BLaER1 treated with 17β-estradiol and CSF1 and Interleukin-3, amounts not matched to agents 10 nM and 100 nM (cell line): ENCODE results near the gene HDAC7.

Experiments used
- H3K27ac ChIP-seq, 11 experiments: shearing (Covaris generic); formaldehyde crosslinking; 2 replicates each; pipeline ENCODE4 v1.8.1; 2022
- H3K27me3 ChIP-seq, 11 experiments: shearing (Covaris generic); formaldehyde crosslinking; 2 replicates each; pipeline ENCODE4 v1.8.1; 2022
- H3K36me3 ChIP-seq, 11 experiments: shearing (Covaris generic); formaldehyde crosslinking; 2 replicates each; pipeline ENCODE4 v1.8.1; 2022
- H3K4me1 ChIP-seq, 10 experiments: shearing (Covaris generic); formaldehyde crosslinking; 2 replicates each; pipeline ENCODE4 v1.8.1; 2022
- H3K4me2 ChIP-seq, 11 experiments: shearing (Covaris generic); formaldehyde crosslinking; 2 replicates each; pipeline ENCODE4 v1.8.1; 2022
- H3K4me3 ChIP-seq, 10 experiments: shearing (Covaris generic); formaldehyde crosslinking; 2 replicates each; pipeline ENCODE4 v1.8.1; 2022
- H3K9ac ChIP-seq, 11 experiments: shearing (Covaris generic); formaldehyde crosslinking; 2 replicates each; pipeline ENCODE4 v1.8.1; 2022
- H3K9me3 ChIP-seq, 11 experiments: shearing (Covaris generic); formaldehyde crosslinking; replicated peaks in 1 of 11; 2 replicates each; pipeline ENCODE4 v1.8.1; 2022
- H4K20me1 ChIP-seq, 11 experiments: shearing (Covaris generic); formaldehyde crosslinking; 2 replicates each; pipeline ENCODE4 v1.8.1; 2022
- Cebpa-rat ChIP-seq, 11 experiments: shearing (Covaris generic); IDR thresholded peaks; 2 replicates each; pipeline ENCODE4 v1.8.1; 2022

Gene HDAC7

GRCh38 chr12:47747126-47747525 lies 72.6 kb downstream of the HDAC7 start:
- Histone ChIP-seq H3K36me3 (no peaks in the 10 kb centered on the region), H3K4me2 (peak overlapping the region in 7 of 11 experiments; percentile 4 to 41 (median 34); a peak in 10 of 22 replicates), H4K20me1 (peaks cover 0 to 37% (median 0%) of the 10 kb centered on the region in 11 experiments; a peak in 6 of 22 replicates), H3K9ac (no peak overlapping the region), H3K27ac (no peak overlapping the region), H3K27me3 (no peaks in the 10 kb centered on the region), H3K9me3 (no peaks in the 10 kb centered on the region), H3K4me3 (no peak overlapping the region), H3K4me1 (peaks cover 21 to 98% (median 70%) of the 10 kb centered on the region in 10 experiments)
- no peak for TF ChIP-seq Cebpa-rat (IDR thresholded peaks at IDR 0.05)

- TF ChIP-seq Cebpa-rat (IDR thresholded peaks at IDR 0.05), result no peak
- peaks cover 27 to 98% (median 70%) of the 10 kb centered on the region in 10 experiments for H3K4me1 ChIP-seq
- H3K27ac ChIP-seq, result no peak overlapping the region
- H4K20me1 ChIP-seq, result peaks cover 0 to 37% (median 0%) of the 10 kb centered on the region in 11 experiments; a peak in 6 of 22 replicates
- no peaks in the 10 kb centered on the region for H3K9me3 ChIP-seq
- peak overlapping the region in 1 of 11 experiments; percentile 31; a peak in 1 of 22 replicates for H3K9ac ChIP-seq
- no peak overlapping the region for H3K4me3 ChIP-seq
- H3K27me3 ChIP-seq, result no peaks in the 10 kb centered on the region
- H3K36me3 ChIP-seq, result no peaks in the 10 kb centered on the region
- peak overlapping the region in 8 of 11 experiments; percentile 4 to 41 (median 26); a peak in 10 of 22 replicates for H3K4me2 ChIP-seq
Measured at GRCh38 chr12:47746523-47746922, 73.2 kb downstream of the HDAC7 start.

- no peaks in the 10 kb centered on the region for H3K36me3 ChIP-seq
- no peak overlapping the region for H3K4me3 ChIP-seq
- no peaks in the 10 kb centered on the region for H3K27me3 ChIP-seq
- peaks cover 28 to 97% (median 70%) of the 10 kb centered on the region in 10 experiments for H3K4me1 ChIP-seq
- H3K9ac ChIP-seq, result no peak overlapping the region
- H3K9me3 ChIP-seq, result no peaks in the 10 kb centered on the region
- no peak for TF ChIP-seq Cebpa-rat (IDR thresholded peaks at IDR 0.05)
- peaks cover 0 to 37% (median under 1%) of the 10 kb centered on the region in 11 experiments; a peak in 9 of 22 replicates for H4K20me1 ChIP-seq
- H3K27ac ChIP-seq, result no peak overlapping the region
- peak overlapping the region in 6 of 11 experiments; percentile 4 to 41 (median 36); a peak in 7 of 22 replicates for H3K4me2 ChIP-seq
Measured at GRCh38 chr12:47746073-47746472, 73.6 kb downstream of the HDAC7 start.

DNA sequence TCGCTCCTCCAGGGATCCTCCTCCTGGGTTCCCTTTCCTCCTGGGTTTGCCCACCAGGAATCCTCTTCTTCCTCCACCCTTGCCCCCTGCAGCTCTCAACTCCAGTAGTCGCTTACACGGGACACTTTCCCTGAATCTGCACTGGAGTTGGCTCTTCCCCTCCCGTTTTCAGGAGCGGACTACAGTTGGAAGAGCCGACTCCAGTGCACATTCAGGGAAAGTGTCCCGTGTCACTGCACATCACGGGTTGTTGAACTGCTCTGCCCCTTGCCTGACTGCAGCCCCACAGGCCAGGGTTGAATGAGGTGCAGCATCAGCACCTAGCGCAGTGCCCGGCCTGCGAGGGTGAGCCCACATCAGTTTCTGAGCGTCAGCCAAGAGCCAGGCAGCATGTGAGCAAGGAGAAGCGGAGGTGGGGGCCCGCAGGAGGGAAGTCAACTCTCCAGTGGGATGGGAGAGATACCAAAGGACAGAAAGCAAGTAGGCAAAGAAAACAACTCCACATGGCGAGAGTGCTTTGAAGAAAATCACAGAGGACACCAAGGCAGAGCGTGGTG lies 74.1 kb downstream of the HDAC7 start:
- no peak overlapping the region for H3K4me3 ChIP-seq
- peak overlapping the region in 4 of 11 experiments; percentile 9 to 41 (median 28); a peak in 3 of 22 replicates for H3K4me2 ChIP-seq
- H3K36me3 ChIP-seq, result no peaks in the 10 kb centered on the region
- no peak for TF ChIP-seq Cebpa-rat (IDR thresholded peaks at IDR 0.05)
- H3K4me1 ChIP-seq, result peaks cover 28 to 97% (median 70%) of the 10 kb centered on the region in 10 experiments
- H3K9me3 ChIP-seq, result no peaks in the 10 kb centered on the region
- H3K27me3 ChIP-seq, result no peaks in the 10 kb centered on the region
- H3K27ac ChIP-seq, result no peak overlapping the region
- H4K20me1 ChIP-seq, result peaks cover 0 to 37% (median 5%) of the 10 kb centered on the region in 11 experiments; a peak in 9 of 22 replicates
- H3K9ac ChIP-seq, result no peak overlapping the region

GRCh38 chr12:47744778-47745436 lies 74.8 kb downstream of the HDAC7 start:
- H3K9ac ChIP-seq, result no peak overlapping the region
- TF ChIP-seq Cebpa-rat (IDR thresholded peaks at IDR 0.05), result no peak

GRCh38 chr12:47744005-47744651 lies 75.6 kb downstream of the HDAC7 start:
- Histone ChIP-seq H3K4me3 (no peak overlapping the region), H4K20me1 (peaks cover 0 to 37% (median 10%) of the 10 kb centered on the region in 11 experiments; a peak in 10 of 22 replicates), H3K27ac (no peak overlapping the region), H3K4me2 (peak overlapping the region; percentile 13 to 57 (median 43); a peak in 20 of 22 replicates), H3K27me3 (0 out of 22 replicates have a peak, but pooled peaks cover 0 to 2% (median 0%) of the 10 kb centered on the region in 11 experiments), H3K9me3 (no peaks in the 10 kb centered on the region), H3K9ac (peak overlapping the region in 2 of 11 experiments; percentile 8 to 18; a peak in 2 of 22 replicates), H3K4me1 (peaks cover 38 to 97% (median 71%) of the 10 kb centered on the region in 10 experiments), H3K36me3 (no peaks in the 10 kb centered on the region)
- no peak for TF ChIP-seq Cebpa-rat (IDR thresholded peaks at IDR 0.05)

More at GRCh38 chr12:47744778-47745436, 74.8 kb downstream of the HDAC7 start:
- Histone ChIP-seq H3K4me3 (no peak overlapping the region), H3K27me3 (no peaks in the 10 kb centered on the region), H3K9me3 (no peaks in the 10 kb centered on the region), H3K4me2 (peak overlapping the region in 5 of 11 experiments; percentile 9 to 41 (median 15); a peak in 4 of 22 replicates), H3K27ac (no peak overlapping the region), H3K36me3 (no peaks in the 10 kb centered on the region), H4K20me1 (peaks cover 0 to 37% (median 10%) of the 10 kb centered on the region in 11 experiments; a peak in 10 of 22 replicates), H3K4me1 (peaks cover 30 to 97% (median 70%) of the 10 kb centered on the region in 10 experiments)

GRCh38 chr12:47743311-47743860 lies 76.3 kb downstream of the HDAC7 start:
- no peaks in the 10 kb centered on the region for H3K9me3 ChIP-seq
- TF ChIP-seq Cebpa-rat (IDR thresholded peaks at IDR 0.05), result no peak
- peaks cover 40 to 97% (median 77%) of the 10 kb centered on the region in 10 experiments for H3K4me1 ChIP-seq
- peak overlapping the region; percentile 13 to 57 (median 43); a peak in 19 of 22 replicates for H3K4me2 ChIP-seq
- H4K20me1 ChIP-seq, result peaks cover 0 to 37% (median 10%) of the 10 kb centered on the region in 11 experiments; a peak in 10 of 22 replicates
- H3K4me3 ChIP-seq, result no peak overlapping the region
- H3K36me3 ChIP-seq, result no peaks in the 10 kb centered on the region
- H3K27ac ChIP-seq, result no peak overlapping the region
- H3K9ac ChIP-seq, result peak overlapping the region in 1 of 11 experiments; percentile 18; a peak in 1 of 22 replicates
- H3K27me3 ChIP-seq, result 0 out of 22 replicates have a peak, but pooled peaks cover 0 to 3% (median 0%) of the 10 kb centered on the region in 11 experiments

DNA sequence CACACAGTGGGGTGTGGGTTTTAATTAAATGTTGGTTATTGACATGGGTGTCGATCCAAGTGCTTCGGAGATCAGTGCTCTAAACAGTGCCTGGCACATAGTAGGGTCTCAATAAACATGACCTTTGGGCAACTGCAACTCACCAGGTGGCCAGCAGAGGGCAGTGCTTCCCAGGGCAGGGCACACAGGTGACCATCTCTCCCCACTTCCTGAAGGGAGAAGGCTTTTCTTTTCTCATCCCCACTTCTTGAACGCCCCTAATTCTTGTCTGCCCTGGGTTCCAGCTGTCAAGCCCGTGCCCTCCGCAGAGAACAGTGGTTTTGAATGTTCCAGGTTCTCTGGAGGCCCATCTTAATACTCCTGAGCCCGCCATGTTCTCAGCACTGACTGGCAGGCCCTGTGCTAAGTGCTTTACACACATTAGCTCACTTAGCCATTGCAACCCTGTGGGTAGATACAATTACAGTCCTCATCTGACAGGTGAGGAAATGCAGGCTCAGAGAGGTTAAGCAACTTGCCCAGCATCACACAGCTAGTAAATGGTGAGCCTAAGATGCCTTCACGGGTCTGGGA lies 77.4 kb downstream of the HDAC7 start:
- Histone ChIP-seq H3K36me3 (no peaks in the 10 kb centered on the region), H3K4me2 (peak overlapping the region in 9 of 11 experiments; percentile 96 to 100 (median 98); a peak in 13 of 22 replicates), H3K27ac (peak overlapping the region in 2 of 11 experiments; percentile 42 to 58; a peak in 4 of 22 replicates), H3K4me1 (peaks cover 40 to 95% (median 77%) of the 10 kb centered on the region in 10 experiments), H3K9me3 (no peaks in the 10 kb centered on the region), H3K27me3 (0 out of 22 replicates have a peak, but pooled peaks cover 0 to 3% (median 0%) of the 10 kb centered on the region in 11 experiments), H4K20me1 (peaks cover 0 to 29% (median 10%) of the 10 kb centered on the region in 11 experiments; a peak in 10 of 22 replicates), H3K4me3 (no peak overlapping the region), H3K9ac (no peak overlapping the region)
- no peak for TF ChIP-seq Cebpa-rat (IDR thresholded peaks at IDR 0.05)
